Stimulated activated naive CD4-positive, alpha-beta T cell (primary cell): ENCODE data around the gene STMND1.
"Not testable (repeated sequence)": the region's sequence is repeated elsewhere in the genome, so short reads cannot be mapped to it uniquely, and the experiment has no call there.

ENCODE experiments used
- DNase-seq, 6 experiments: peaks; one replicate each; lab custom pipeline; 2025; lab: John Stamatoyannopoulos, UW

STMND1 gene

GRCh38 chr6:17101422-17102257 lies at the start of gene STMND1:
STMND1 (plus strand) TSS chr6:17102050; CDS start chr6:17102258, 208 bp downstream.
- DNase-seq = no peak

DNA sequence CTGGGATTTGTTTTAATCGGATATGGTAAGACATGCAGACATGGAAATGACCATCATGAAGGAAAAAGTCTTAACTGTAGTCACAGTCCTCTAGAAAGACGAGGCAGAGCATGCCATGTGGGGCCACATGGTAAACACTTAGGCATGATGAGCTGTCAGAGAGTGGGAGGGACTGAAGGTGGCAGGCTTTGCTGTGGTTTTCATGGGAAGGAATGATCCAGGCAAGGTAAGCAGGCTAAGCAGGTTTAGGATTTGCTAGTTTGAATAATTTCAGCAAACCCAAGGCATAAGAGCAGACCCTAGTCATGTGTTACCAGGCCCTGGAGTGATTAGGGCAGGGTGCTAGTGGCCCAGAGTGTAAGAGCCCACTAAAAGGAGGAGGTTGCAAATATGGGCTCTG lies 47.2 kb upstream of the STMND1 start:
- no peak for DNase-seq

GRCh38 chr6:17057322-17057721 lies 44.5 kb upstream of the STMND1 start:
- DNase-seq = no peak

DNA sequence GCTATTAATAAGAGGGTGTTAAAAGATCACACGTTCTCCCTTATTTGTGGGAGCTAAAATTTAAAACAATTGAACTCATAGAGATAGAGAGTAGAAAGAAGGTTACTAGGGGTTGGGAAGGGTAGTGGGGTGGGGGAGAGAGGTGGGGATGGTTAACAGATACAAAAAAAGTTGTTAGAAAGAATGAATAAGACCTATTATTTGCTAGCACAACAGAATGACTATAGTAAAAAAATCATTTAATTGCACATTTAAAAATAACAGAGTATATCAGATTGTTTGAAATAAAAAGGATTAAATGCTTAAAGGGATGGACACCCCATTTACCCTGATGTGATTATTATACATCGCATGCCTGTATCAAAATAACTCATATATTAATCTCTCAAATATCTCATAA lies 43.3 kb upstream of the STMND1 start:
- DNase-seq = no peak

GRCh38 chr6:17059022-17059421 lies 42.8 kb upstream of the STMND1 start:
- DNase-seq = no peak

- DNase-seq = no peak
These were observed 42.0 kb upstream of the STMND1 start for GRCh38 chr6:17059850-17060249.

- DNase-seq = no peak
These were observed 40.8 kb upstream of the STMND1 start for GRCh38 chr6:17061097-17061496.

GRCh38 chr6:17062871-17063440 lies 38.9 kb upstream of the STMND1 start:
- DNase-seq = no peak

- no peak for DNase-seq
These were observed 36.9 kb upstream of the STMND1 start for GRCh38 chr6:17064975-17065374.

DNA sequence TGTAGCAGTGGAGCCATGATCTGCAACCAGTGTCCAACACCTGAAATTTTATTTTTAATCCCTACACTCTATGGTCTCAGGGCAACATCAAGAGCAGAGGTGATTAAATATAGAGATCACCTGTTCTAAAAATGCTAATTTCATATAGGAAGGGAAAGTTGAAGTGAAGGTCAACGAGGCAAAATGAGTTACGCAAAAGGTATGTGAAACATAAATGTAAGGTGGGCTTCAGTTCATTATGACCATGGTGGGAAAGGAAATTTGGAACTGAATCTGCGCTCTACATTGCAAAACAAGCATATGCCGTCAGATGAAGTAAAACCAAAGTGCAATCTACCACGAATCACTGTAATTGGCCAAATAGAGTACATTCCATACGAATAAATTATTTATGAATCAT lies 35.2 kb upstream of the STMND1 start:
- DNase-seq = no peak

DNA sequence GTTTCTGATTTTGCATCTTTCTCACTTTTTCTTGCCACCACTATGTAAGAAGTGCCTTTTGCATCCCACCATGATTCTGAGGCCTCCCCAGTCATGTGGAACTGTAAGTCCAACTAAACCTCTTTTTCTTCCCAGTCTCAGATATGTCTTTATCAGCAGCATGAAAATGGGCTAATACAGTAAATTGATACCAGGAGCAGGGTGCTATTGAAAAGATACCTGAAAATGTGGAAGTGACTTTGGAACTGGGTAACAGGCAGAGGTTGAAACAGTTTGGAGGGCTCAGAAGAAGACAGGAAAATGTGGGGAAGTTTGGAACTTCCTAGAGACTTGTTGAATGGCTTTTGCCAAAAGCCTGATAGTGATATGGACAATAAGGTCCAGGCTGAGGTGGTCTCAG lies 32.9 kb upstream of the STMND1 start:
- not testable (repeated sequence) for DNase-seq

GRCh38 chr6:17070400-17070799 lies 31.4 kb upstream of the STMND1 start:
- DNase-seq = not testable (repeated sequence)

DNA sequence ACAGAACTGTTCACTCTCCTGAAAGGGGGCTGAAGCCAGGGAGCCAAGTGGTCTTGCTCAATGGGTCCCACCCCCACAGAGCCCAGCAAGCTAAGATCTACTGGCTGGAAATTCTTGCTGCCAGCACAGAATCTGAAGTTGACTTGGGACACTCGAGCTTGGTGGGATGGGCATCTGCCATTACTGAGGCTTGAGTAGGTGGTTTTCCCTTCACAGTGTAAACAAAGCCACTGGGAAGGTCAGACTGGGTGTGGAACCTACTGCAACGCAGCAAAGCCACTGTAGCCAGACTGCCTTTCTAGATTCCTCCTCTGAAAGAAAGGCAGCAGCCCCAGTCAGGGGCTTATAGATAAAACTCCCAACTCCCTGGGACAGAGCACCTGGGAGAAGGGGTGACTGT lies 28.3 kb upstream of the STMND1 start:
- DNase-seq = not testable (repeated sequence)

DNA sequence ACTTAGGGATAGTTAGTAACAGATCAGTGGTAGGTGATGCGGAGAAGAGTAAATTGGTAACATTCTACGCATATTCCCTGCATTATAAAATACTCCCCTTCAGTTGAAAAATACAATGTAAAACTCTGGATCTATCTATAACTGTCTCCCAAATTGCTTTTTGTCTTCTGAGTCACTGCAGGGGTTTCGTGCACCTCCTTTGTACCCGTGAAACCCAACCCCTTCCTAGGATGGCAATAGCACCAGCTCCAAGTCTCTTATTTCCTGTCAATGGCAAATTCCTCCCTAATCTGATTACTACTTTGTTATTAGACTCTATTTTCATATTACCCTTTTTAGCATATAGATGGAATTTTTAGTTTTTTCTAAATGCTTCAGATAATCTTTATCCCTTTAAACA lies 20.6 kb upstream of the STMND1 start:
- DNase-seq = no peak

- DNase-seq = no peak
These were observed 19.9 kb upstream of the STMND1 start for GRCh38 chr6:17081860-17082508.

- no peak for DNase-seq
These were observed 18.5 kb upstream of the STMND1 start for GRCh38 chr6:17083397-17083796.

GRCh38 chr6:17086469-17086868 lies 15.4 kb upstream of the STMND1 start:
- peak in 1 of 6 experiments; percentile 1 for DNase-seq

DNA sequence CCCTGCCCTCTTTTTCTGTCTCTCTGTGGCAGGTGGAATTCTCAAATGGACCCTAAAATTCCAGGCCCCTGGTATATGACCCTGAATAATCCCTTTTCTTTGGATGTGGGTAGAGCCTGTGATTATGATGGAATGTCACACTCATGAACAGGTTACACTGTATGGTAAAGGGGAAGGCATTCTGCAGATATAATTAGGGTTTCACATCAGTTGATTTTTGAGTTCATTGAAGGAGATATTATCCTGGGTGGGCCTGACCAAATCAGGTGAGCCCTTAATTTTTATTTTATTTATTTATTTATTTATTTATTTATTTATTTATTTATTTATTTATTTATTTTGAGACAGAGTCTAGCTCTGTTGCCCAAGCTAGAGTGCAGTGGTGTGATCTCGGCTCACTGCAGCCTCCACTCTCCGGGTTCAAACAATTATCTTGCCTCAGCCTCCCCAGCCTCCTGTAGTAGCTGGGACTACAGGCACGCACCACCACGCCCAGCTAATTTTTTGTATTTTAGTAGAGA lies 13.7 kb upstream of the STMND1 start:
- DNase-seq = no peak

- no peak for DNase-seq
These were observed 10.7 kb upstream of the STMND1 start for GRCh38 chr6:17091122-17091521.

DNA sequence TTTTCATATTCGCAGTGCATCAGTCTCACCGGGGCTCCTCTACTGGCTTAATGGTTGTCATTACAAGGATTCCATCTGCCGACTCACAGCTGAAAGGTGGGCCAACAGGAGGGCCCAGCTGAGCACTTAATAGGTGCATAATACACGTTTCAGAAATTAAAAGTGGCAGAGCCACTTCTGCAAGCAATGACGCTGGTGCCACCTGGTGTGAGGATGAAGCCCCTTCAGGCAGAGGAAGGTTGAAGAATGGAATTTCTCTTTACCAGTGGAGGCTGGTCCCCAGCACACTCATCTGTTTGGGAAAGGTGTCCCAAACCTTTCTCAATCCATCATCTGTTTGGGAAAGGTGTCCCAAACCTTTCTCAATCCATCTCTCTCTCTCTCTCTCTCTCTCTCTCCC lies 8.2 kb upstream of the STMND1 start:
- DNase-seq = no peak

GRCh38 chr6:17096096-17096495 lies 5.8 kb upstream of the STMND1 start:
- DNase-seq = no peak

GRCh38 chr6:17096652-17097051 lies 5.2 kb upstream of the STMND1 start:
- DNase-seq = no peak

DNA sequence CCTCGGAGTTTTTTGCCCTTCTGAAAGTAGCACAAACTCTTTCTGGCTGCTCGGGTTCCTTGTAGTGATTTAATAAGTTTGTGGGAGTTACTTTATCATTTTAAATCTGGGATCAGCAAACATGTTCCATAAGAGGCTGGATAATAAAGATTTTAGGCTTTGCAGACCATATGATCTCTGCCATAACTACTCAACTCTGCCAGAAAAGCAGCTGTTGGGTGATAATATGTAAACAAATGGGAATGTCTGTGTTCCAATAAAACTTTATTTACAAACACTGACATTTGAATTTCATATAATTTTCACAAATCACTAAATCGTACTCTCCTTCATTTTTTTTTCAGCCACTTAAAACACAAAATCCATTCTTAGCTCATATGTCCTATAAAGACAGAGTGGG lies 3.9 kb upstream of the STMND1 start:
- no peak for DNase-seq
